Measurements from ENCODE around the gene SMG6. TPM values are rescaled to one million over a fixed set of nuclear protein-coding genes. Genes with fewer than 3 reads are reported as not detected.
"Not testable (repeated sequence)": the region's sequence is repeated elsewhere in the genome, so short reads cannot be mapped to it uniquely, and the experiment has no call there.

Gene SMG6
- total and polyA plus RNA-seq, 8 donors = 27.7 to 42.2 (median 38.5) TPM

DNA sequence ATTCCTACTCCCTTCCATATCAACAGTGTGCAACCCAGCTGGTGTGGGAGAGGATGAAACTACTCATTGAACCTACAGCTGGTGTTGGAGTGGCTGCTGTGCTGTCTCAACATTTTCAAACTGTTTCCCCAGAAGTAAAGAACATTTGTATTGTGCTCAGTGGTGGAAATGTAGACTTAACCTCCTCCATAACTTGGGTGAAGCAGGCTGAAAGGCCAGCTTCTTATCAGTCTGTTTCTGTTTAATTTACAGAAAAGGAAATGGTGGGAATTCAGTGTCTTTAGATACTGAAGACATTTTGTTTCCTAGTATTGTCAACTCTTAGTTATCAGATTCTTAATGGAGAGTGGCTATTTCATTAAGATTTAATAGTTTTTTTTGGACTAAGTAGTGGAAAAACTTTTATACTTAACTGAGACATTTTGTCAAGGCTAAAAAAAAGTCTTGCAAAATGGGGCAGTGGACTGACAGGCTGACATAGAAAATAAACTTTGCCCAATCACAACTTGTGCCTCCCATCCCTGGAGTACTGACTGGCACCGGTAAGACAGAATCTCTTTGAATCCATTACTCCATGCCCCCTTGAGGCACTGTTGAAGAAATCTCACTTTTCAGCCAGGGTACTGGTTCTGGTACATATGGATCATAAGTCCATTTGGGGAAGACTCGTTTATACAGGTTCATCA lies 20.2 kb upstream of the SMG6 start:
- ATAC-seq (no peak), DNase-seq (no peak)
- Histone ChIP-seq H3K4me1 (no peaks in the 10 kb centered on the region), H3K9me3 (no peaks in the 10 kb centered on the region), H3K36me3 (peaks cover 4 to 93% of the 10 kb centered on the region in 2 donors), H3K4me3 (no peak overlapping the region), H3K27me3 (no peaks in the 10 kb centered on the region), H3K27ac (no peak overlapping the region)
- intact Hi-C loops (cut with DNase I) = no loop called here
- TF ChIP-seq, protein P1, sequence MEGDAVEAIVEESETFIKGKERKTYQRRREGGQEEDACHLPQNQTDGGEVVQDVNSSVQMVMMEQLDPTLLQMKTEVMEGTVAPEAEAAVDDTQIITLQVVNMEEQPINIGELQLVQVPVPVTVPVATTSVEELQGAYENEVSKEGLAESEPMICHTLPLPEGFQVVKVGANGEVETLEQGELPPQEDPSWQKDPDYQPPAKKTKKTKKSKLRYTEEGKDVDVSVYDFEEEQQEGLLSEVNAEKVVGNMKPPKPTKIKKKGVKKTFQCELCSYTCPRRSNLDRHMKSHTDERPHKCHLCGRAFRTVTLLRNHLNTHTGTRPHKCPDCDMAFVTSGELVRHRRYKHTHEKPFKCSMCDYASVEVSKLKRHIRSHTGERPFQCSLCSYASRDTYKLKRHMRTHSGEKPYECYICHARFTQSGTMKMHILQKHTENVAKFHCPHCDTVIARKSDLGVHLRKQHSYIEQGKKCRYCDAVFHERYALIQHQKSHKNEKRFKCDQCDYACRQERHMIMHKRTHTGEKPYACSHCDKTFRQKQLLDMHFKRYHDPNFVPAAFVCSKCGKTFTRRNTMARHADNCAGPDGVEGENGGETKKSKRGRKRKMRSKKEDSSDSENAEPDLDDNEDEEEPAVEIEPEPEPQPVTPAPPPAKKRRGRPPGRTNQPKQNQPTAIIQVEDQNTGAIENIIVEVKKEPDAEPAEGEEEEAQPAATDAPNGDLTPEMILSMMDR (IDR thresholded peaks at IDR 0.05) = no peak

DNA sequence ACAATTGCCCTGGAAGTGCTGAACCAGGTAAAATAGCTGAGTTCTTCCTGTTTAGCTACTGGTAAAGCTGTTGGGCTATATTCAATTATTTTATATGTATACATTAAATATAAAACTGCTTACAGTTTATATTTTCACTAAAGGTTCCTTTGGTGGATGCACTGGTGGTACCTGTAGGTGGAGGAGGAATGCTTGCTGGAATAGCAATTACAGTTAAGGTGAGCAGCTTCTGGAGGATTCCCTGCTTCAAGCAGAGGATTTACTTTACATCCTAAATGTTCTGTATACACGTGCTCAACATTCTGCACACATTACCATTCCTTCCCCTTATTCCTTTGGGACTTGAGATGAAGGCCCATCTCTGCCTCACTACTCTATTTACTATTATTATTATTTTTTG lies 17.8 kb upstream of the SMG6 start:
- intact Hi-C loops (cut with DNase I) = no loop called here
- H3K9me3 ChIP-seq = no peaks in the 10 kb centered on the region
- DNase-seq (no peak), ATAC-seq (no peak)
- H3K4me3 ChIP-seq = no peak overlapping the region
- H3K27ac ChIP-seq = no peak overlapping the region
- H3K36me3 ChIP-seq = peaks cover 4 to 69% of the 10 kb centered on the region in 2 donors
- H3K4me1 ChIP-seq = no peaks in the 10 kb centered on the region
- TF ChIP-seq, protein P1 (IDR thresholded peaks at IDR 0.05) = no peak
- no peaks in the 10 kb centered on the region for H3K27me3 ChIP-seq

DNA sequence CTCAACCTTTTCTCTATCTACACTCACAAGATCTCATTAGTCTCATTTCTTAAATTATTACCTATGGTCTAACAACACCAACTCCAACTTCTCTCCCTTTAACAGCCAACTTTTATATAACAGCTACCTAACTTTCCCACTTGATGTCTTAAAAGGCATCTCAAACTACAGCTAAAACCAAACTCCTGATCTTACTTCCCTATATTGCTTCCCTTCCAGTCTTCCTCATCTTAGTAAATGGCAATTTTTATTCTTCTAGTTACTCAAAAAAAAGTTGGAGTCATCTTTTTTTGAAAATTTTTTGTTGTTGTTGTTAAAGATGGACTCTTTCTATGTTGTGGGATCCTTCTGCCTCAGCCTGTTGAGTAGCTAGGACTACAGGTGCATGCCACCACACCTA lies 15.5 kb upstream of the SMG6 start:
- intact Hi-C loops (cut with DNase I) = no loop called here
- no peaks in the 10 kb centered on the region for H3K4me1 ChIP-seq
- H3K9me3 ChIP-seq = no peaks in the 10 kb centered on the region
- H3K36me3 ChIP-seq = peaks cover 4 to 46% of the 10 kb centered on the region in 2 donors
- no peaks in the 10 kb centered on the region for H3K27me3 ChIP-seq
- DNase-seq (no peak), ATAC-seq (no peak)
- no peak overlapping the region for H3K4me3 ChIP-seq
- H3K27ac ChIP-seq = no peak overlapping the region
- TF ChIP-seq, protein P1 (IDR thresholded peaks at IDR 0.05) = no peak

DNA sequence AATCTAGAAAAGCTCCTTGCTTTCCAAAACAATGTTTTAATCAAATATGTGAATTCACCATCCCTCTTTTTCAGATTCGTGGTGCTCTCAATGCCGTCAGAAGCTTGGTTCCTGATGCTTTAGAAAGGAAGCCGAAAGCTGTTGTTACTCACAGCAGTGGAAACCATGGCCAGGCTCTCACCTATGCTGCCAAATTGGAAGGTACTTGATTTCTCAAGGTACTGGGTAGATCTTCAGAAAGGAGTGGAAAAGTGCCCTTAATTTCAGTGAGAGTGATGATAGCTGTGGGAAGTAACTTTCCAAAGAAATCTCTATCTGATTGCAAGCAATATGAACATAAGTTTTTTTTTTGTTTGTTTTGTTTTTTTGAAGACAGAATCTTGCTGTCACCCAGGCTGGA lies 14.2 kb upstream of the SMG6 start:
- H3K27me3 ChIP-seq = no peaks in the 10 kb centered on the region
- TF ChIP-seq, protein P1 (IDR thresholded peaks at IDR 0.05) = no peak
- H3K4me3 ChIP-seq = no peak overlapping the region
- ATAC-seq (no peak), DNase-seq (no peak)
- no peaks in the 10 kb centered on the region for H3K4me1 ChIP-seq
- H3K27ac ChIP-seq = no peak overlapping the region
- H3K36me3 ChIP-seq = peaks cover 0 to 33% of the 10 kb centered on the region in 2 donors
- intact Hi-C loops (cut with DNase I) = no loop called here
- H3K9me3 ChIP-seq = no peaks in the 10 kb centered on the region

DNA sequence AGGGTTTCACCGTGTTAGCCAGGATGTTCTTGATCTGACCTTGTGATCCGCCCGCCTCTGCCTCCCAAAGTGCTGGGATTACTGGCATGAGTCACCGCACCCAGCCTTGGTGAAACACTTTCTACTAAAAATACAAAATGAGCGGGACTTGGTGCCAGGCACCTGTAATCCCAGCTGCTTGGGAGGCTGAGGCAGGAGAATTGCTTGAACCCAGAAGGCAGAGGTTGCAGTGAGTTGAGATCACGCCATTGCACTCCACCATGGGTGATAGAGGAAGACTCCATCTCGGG lies 13.3 kb upstream of the SMG6 start:
- ATAC-seq; DNase-seq; H3K9me3 ChIP-seq; H3K4me3 ChIP-seq; H3K4me1 ChIP-seq; H3K27me3 ChIP-seq; intact Hi-C loops (cut with DNase I); H3K27ac ChIP-seq: not testable (repeated sequence)
- H3K36me3 ChIP-seq = peaks cover 0 to 24% of the 10 kb centered on the region in 2 donors

DNA sequence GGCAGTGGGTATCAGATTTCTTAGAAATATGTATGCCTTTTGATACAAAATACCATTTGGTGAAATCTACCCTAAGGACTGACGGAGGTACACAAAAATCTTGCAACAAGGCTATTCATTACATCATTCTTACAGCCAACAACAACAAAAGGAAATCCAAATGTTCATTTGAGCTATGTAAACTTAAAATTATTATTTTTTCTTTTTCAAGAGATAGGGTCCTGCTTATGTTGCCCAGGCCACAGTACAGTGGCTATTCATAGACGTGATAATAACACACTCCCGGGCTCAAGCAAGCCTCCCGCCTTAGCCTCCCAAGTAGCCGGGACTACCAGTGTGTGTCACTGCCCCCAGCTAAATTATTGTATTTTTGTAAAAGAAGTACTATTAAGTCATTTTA lies 9.2 kb upstream of the SMG6 start:
- Histone ChIP-seq H3K27ac (no peak overlapping the region), H3K4me1 (peaks cover 0 to 4% of the 10 kb centered on the region in 2 donors), H3K27me3 (no peaks in the 10 kb centered on the region), H3K9me3 (no peaks in the 10 kb centered on the region), H3K36me3 (no peaks in the 10 kb centered on the region), H3K4me3 (no peak overlapping the region)
- no peak for ATAC-seq
- DNase-seq = no peak
- intact Hi-C loops (cut with DNase I) = no loop called here
- TF ChIP-seq, protein P1 (IDR thresholded peaks at IDR 0.05) = no peak

Measured in left lung (tissue), 10 donors.